GM12878 (cell line): Measurements from ENCODE around the gene CFLAR. TPM values are rescaled to one million over a fixed set of nuclear protein-coding genes. Genes with fewer than 3 reads are reported as not detected.

ENCODE experiments used
- ATAC-seq: fragments of 200-7000 bp; cut with Tn5 transposase; 3 replicates; pipeline ENCODE4 v1.9.1; 2020; ENCODE audit warnings: mild to moderate bottlenecking, moderate library complexity
- BruUV-seq: library from RNA; stranded (reverse); fragments of 400-500 nt; replicated peaks from 2 replicates; lab custom pipeline; 2021; lab: Mats Ljungman, UMichigan
- CTCF ChIA-PET: fragments of 300-600 bp; sonication (Branson Sonifier 250); formaldehyde crosslinking; extraction: SDS; loops from one replicate; lab custom pipeline; 2021; ENCODE audit warnings: inconsistent platforms; lab: Yijun Ruan, JAX
- POLR2A ChIA-PET: fragments of 350-600 bp; formaldehyde crosslinking; extraction: SDS; loops from one replicate; lab custom pipeline; 2021; ENCODE audit warnings: inconsistent platforms; lab: Charles Lee
- RAD21 ChIA-PET: fragments of 300-600 bp; sonication (Branson Sonifier 250); formaldehyde crosslinking; loops from one replicate; lab custom pipeline; 2023; ENCODE audit warnings: antibody characterized with exemption; ENCODE audit not compliant: unreplicated experiment; lab: Charles Lee
- SMC1A ChIA-PET: fragments of 300-600 bp; sonication (Branson Sonifier 250); formaldehyde crosslinking; loops from one replicate; lab custom pipeline; 2023; ENCODE audit not compliant: unreplicated experiment, uncharacterized antibody; lab: Charles Lee
- DNase-seq: peaks from one replicate; pipeline ENCODE4 v3.0.0-alpha.2; 2011; ENCODE audit warnings: low read depth, low spot score
- FAIRE-seq: peaks from 3 replicates; lab custom pipeline; 2011; peaks lifted over from hg19 to GRCh38; lab: Jason Lieb, UNC
- H2AFZ ChIP-seq: 2 replicates; pipeline ENCODE4 v1.6.0; 2011; ENCODE audit warnings: low read depth, low read length, control low read depth; ENCODE audit not compliant: control insufficient read depth
- H3K27ac ChIP-seq: 2 replicates; pipeline ENCODE4 v1.5.1; 2011; ENCODE audit warnings: control low read depth; ENCODE audit not compliant: control insufficient read depth, insufficient read depth
- H3K27me3 ChIP-seq, 2 experiments: replicated peaks in 1 of 2; 2 replicates each; pipeline versions ENCODE4 v1.6.0 to v1.6.1; 2011; ENCODE audit warnings: low read length in 1 of 2; ENCODE audit not compliant: control insufficient read depth in 2 of 2, insufficient read depth in 2 of 2
- H3K36me3 ChIP-seq, 2 experiments: 2 replicates each; pipeline ENCODE4 v1.5.1; 2011; ENCODE audit warnings: low read length in 1 of 2; ENCODE audit not compliant: control insufficient read depth in 2 of 2, insufficient read depth in 2 of 2
- H3K4me1 ChIP-seq: 2 replicates; pipeline ENCODE4 v1.6.1; 2011; ENCODE audit warnings: mild to moderate bottlenecking, low read length, moderate library complexity, mixed read lengths; ENCODE audit not compliant: control insufficient read depth, insufficient read depth
- H3K4me2 ChIP-seq: 2 replicates; pipeline ENCODE4 v1.6.0; 2011; ENCODE audit warnings: control low read depth; ENCODE audit not compliant: control insufficient read depth, insufficient read depth
- H3K4me3 ChIP-seq: fragments of 200-600 bp; sonication (generic); 2 replicates; pipeline ENCODE4 v1.5.1; 2016
- H3K79me2 ChIP-seq: 2 replicates; pipeline ENCODE4 v1.6.0; 2011; ENCODE audit warnings: low read length; ENCODE audit not compliant: control insufficient read depth, insufficient read depth
- H3K9ac ChIP-seq: 2 replicates; pipeline ENCODE4 v1.8.0; 2011; ENCODE audit warnings: low read length, control low read depth, mixed read lengths; ENCODE audit not compliant: control insufficient read depth, insufficient read depth
- H3K9me3 ChIP-seq: replicated peaks from 3 replicates; pipeline ENCODE4 v1.5.1; 2011; ENCODE audit warnings: mild to moderate bottlenecking, low read length; ENCODE audit not compliant: control insufficient read depth, insufficient read depth
- H4K20me1 ChIP-seq: 2 replicates; pipeline ENCODE4 v1.6.0; 2011; ENCODE audit not compliant: control insufficient read depth, insufficient read depth
- CHD4 ChIP-seq: fragments of 200-600 bp; sonication (generic); IDR thresholded peaks from 2 replicates; pipeline ENCODE4 v1.6.1; 2016; ENCODE audit warnings: mild to moderate bottlenecking
- HDAC2 ChIP-seq: fragments of 200-600 bp; sonication (generic); IDR thresholded peaks from 2 replicates; pipeline ENCODE4 v1.6.1; 2017
- MYB ChIP-seq: fragments of 150-350 bp; IDR thresholded peaks from 2 replicates; pipeline ENCODE4 v1.6.1; 2014; ENCODE audit warnings: mild to moderate bottlenecking, low read depth, low read length, borderline replicate concordance
- POLR2A ChIP-seq: IDR thresholded peaks from 2 replicates; pipeline ENCODE4 v1.6.1; 2011; ENCODE audit warnings: low read depth, mild to moderate bottlenecking, low read length
- SREBF1 ChIP-seq: IDR thresholded peaks from 2 replicates; pipeline ENCODE4 v1.6.1; 2012; ENCODE audit warnings: mild to moderate bottlenecking, low read length
- SREBF2 ChIP-seq: IDR thresholded peaks from 2 replicates; pipeline ENCODE4 v1.6.1; 2012; ENCODE audit warnings: mild to moderate bottlenecking, low read length
- TCF12 ChIP-seq: IDR thresholded peaks from 2 replicates; pipeline ENCODE4 v1.6.1; 2011; ENCODE audit warnings: low read depth, mild to moderate bottlenecking, low read length
- ZNF24 ChIP-seq: fragments of 450-650 bp; IDR thresholded peaks from 2 replicates; pipeline ENCODE4 v1.6.1; 2017; ENCODE audit warnings: antibody characterized with exemption, mild to moderate bottlenecking
- WGBS: methylation state at CpG from one replicate; pipeline ENCODE4 v1.1.6; 2016; ENCODE audit warnings: low lambda C conversion rate; ENCODE audit not compliant: insufficient replicate concordance, insufficient coverage; ENCODE audit errors: missing lambda C conversion rate; 5-methylcytosine and 5-hydroxymethylcytosine counted together
- in situ Hi-C: fragments of 300-500 bp; cut with MboI; formaldehyde crosslinking; loops from 9 replicates; pipeline ENCODE4 v1.14.3; 2018; ENCODE audit warnings: mixed read lengths
- intact Hi-C: fragments of 100-400 bp; cut with micrococcal nuclease; formaldehyde crosslinking; loops from one replicate; pipeline ENCODE4 v1.14.2; 2022; ENCODE audit not compliant: unreplicated experiment
- polyA plus RNA-seq, 11 experiments: library from polyadenylated mRNA; depleted of rRNA in 4 of 11; unstranded in 6 of 11; stranded (reverse) in 5 of 11; fragments of >200 nt; fragmentation: Nextera tagmentation in 4 of 11; fragmentation: Illumina TruSeq in 1 of 11; extraction: Ambion mirVana in 4 of 11; extraction: Trizol in 1 of 11; gene quantifications; 1 replicate in 1 of 11; 2 replicates in 10 of 11; pipeline versions ENCODE4 v1.2.1 to v1.2.3, GENCODE V29; 2011 to 2016; ENCODE audit warnings: inconsistent platforms in 2 of 11, missing spikeins in 2 of 11, low read depth in 1 of 11
- total RNA-seq, 4 experiments: library from RNA; depleted of rRNA in 3 of 4; stranded (reverse); fragments of >200 nt in 3 of 4; fragmentation: Illumina TruSeq in 1 of 4; extraction: Trizol in 1 of 4; gene quantifications; 2 replicates each; pipeline versions ENCODE4 v1.2.1 to v1.2.3, GENCODE V29; 2013 to 2021
- TF ChIP-seq, protein P1 (sequence below): fragments of 450-650 bp; IDR thresholded peaks from 2 replicates; pipeline ENCODE4 v1.6.1; 2018; ENCODE audit warnings: mild to moderate bottlenecking, low read depth, moderate library complexity; ENCODE audit not compliant: partially characterized antibody
- TF ChIP-seq, protein P2 (sequence below): fragments of 450-650 bp; IDR thresholded peaks from 2 replicates; pipeline ENCODE4 v1.6.1; 2018; ENCODE audit warnings: borderline replicate concordance, mild to moderate bottlenecking; ENCODE audit not compliant: partially characterized antibody

Gene CFLAR
- total and polyA plus RNA-seq, 10 of the 15 experiments (the other 5 are each of a cell fraction or from before 2014, with no cell fraction given), result 80.6 to 181 (median 101) TPM

DNA sequence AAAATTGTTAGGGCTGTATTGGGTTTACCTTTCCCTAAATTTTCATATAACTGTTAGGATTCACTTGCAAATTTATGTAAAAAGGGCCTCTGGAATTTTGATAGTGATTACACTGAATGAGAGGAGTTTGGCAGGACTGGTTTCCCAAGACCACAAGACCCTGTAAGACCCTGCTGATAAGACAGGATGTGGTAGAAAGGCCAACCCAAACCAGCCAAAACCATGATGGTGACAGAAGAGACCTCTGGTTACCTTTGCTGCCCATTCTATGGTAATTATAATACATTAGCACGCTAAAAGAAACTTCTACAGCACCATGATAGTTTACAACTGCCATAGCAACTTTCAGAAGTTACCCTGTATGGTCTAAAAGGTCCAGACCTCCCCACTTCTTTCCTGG, 58.7 kb downstream of the CFLAR start:
- no TSS peak for BruUV-seq
- in situ Hi-C loops, result loop anchor here (5.0 kb wide), 2 partner anchors 102 to 267 kb away; partner anchors contain the start of genes HYCC2 and NDUFB3
- H3K79me2 ChIP-seq, result no peaks in the 10 kb centered on the region
- H3K36me3 ChIP-seq, result no peaks in the 10 kb centered on the region
- TF ChIP-seq HDAC2 (no peak), TCF12 (no peak)
- H2AFZ ChIP-seq, result no peak overlapping the region
- ATAC-seq (no peak), DNase-seq (no peak), FAIRE-seq (no peak)
- no peaks in the 10 kb centered on the region for H3K27me3 ChIP-seq
- H3K27ac ChIP-seq, result no peak overlapping the region
- intact Hi-C loops, result loop anchor here (5.0 kb wide), 2 partner anchors 57 to 212 kb away; partner anchors contain the start of genes CFLAR and ORC2
- no peak overlapping the region for H3K9ac ChIP-seq
- ChIA-PET RAD21 (interaction anchor here (1.9 kb wide), 1 partner anchor 269 kb away, joined by 7 read pairs; no protein-coding TSS in a partner anchor), SMC1A (interaction anchor here (1.4 to 2.1 kb wide), 3 partner anchors 11 to 269 kb away, joined by 3 to 13 read pairs (median 5); no protein-coding TSS in a partner anchor), CTCF (interaction anchor here (1.5 to 3.8 kb wide), 3 partner anchors 16 to 268 kb away, joined by 5 to 81 read pairs (median 6); no protein-coding TSS in a partner anchor), POLR2A (no interaction called here)
- H4K20me1 ChIP-seq, result no peaks in the 10 kb centered on the region
- peaks cover 5% of the 10 kb centered on the region; the same call in 2 of the 3 replicates for H3K9me3 ChIP-seq
- H3K4me2 ChIP-seq, result no peak overlapping the region
- 61% methylated on average over 1 of the region's 1 CpG for WGBS
- H3K4me3 ChIP-seq, result no peak overlapping the region
- no peaks in the 10 kb centered on the region for H3K4me1 ChIP-seq

DNA sequence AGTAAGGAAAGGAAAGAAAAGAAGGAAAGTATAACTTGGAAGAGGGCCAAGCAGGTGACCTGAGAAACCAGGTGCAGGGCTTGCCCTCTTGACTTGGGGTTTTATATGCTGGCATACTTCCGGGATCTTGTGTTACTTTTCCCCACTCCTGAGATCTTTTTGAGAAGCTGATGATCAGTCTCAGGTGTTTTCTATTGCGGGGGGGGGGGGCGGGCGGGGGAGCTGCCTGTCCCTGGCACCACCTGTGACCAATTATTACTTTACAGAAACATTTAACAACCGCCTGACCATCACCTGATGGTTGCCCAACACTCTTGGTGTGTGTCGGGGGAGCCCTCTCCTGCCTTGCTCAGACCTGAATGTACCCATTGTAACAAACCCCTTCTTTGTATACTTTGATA, 60.1 kb downstream of the CFLAR start:
- in situ Hi-C loops, result loop anchor here (5.0 kb wide), 2 partner anchors 104 to 269 kb away; partner anchors contain the start of genes HYCC2 and NDUFB3

More for the DNA sequence above, 60.1 kb downstream of the CFLAR start:
- H3K4me3 ChIP-seq, result no peak overlapping the region
- POLR2A ChIA-PET, result interaction anchor here (0.7 kb wide), 1 partner anchor 58 kb away, joined by 3 read pairs; no protein-coding TSS in a partner anchor
- TF ChIP-seq SREBF2 (no peak), SREBF1 (no peak), CHD4 (no peak), POLR2A (no peak), ZNF24 (no peak), HDAC2 (no peak), MYB (no peak)
- TF ChIP-seq, protein P1, sequence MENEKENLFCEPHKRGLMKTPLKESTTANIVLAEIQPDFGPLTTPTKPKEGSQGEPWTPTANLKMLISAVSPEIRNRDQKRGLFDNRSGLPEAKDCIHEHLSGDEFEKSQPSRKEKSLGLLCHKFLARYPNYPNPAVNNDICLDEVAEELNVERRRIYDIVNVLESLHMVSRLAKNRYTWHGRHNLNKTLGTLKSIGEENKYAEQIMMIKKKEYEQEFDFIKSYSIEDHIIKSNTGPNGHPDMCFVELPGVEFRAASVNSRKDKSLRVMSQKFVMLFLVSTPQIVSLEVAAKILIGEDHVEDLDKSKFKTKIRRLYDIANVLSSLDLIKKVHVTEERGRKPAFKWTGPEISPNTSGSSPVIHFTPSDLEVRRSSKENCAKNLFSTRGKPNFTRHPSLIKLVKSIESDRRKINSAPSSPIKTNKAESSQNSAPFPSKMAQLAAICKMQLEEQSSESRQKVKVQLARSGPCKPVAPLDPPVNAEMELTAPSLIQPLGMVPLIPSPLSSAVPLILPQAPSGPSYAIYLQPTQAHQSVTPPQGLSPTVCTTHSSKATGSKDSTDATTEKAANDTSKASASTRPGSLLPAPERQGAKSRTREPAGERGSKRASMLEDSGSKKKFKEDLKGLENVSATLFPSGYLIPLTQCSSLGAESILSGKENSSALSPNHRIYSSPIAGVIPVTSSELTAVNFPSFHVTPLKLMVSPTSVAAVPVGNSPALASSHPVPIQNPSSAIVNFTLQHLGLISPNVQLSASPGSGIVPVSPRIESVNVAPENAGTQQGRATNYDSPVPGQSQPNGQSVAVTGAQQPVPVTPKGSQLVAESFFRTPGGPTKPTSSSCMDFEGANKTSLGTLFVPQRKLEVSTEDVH, result no peak
- TF ChIP-seq, protein P2, sequence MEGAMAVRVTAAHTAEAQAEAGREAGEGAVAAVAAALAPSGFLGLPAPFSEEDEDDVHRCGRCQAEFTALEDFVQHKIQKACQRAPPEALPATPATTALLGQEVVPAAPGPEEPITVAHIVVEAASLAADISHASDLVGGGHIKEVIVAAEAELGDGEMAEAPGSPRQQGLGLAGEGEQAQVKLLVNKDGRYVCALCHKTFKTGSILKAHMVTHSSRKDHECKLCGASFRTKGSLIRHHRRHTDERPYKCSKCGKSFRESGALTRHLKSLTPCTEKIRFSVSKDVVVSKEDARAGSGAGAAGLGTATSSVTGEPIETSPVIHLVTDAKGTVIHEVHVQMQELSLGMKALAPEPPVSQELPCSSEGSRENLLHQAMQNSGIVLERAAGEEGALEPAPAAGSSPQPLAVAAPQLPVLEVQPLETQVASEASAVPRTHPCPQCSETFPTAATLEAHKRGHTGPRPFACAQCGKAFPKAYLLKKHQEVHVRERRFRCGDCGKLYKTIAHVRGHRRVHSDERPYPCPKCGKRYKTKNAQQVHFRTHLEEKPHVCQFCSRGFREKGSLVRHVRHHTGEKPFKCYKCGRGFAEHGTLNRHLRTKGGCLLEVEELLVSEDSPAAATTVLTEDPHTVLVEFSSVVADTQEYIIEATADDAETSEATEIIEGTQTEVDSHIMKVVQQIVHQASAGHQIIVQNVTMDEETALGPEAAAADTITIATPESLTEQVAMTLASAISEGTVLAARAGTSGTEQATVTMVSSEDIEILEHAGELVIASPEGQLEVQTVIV, result no peak
- TF ChIP-seq, all 136 proteins: peak for 0
- Histone ChIP-seq H3K4me1 (no peaks in the 10 kb centered on the region), H3K9ac (no peak overlapping the region), H3K79me2 (no peaks in the 10 kb centered on the region), H2AFZ (no peak overlapping the region), H3K4me2 (no peak overlapping the region), H4K20me1 (no peaks in the 10 kb centered on the region), H3K27me3 (no peaks in the 10 kb centered on the region), H3K36me3 (no peaks in the 10 kb centered on the region), H3K9me3 (peaks cover 7% of the 10 kb centered on the region; the same call in 2 of the 3 replicates), H3K27ac (no peak overlapping the region)
- DNase-seq, result no peak
- no peak for FAIRE-seq
- ChIA-PET SMC1A (interaction anchor here (1.1 to 3.0 kb wide), 6 partner anchors 10 to 270 kb away, joined by 3 to 25 read pairs (median 4); no protein-coding TSS in a partner anchor), CTCF (interaction anchor here (0.7 to 4.6 kb wide), 9 partner anchors 18 to 810 kb away, joined by 3 to 81 read pairs (median 5); no protein-coding TSS in a partner anchor), RAD21 (interaction anchor here (0.6 to 2.4 kb wide), 5 partner anchors 61 to 270 kb away, joined by 3 to 31 read pairs (median 4); no protein-coding TSS in a partner anchor)
- 45% methylated on average over 6 of the region's 6 CpGs for WGBS
- intact Hi-C loops, result loop anchor here (2.0 to 5.0 kb wide), 3 partner anchors 59 to 463 kb away; partner anchors contain the start of genes CFLAR and ORC2
- no TSS peak for BruUV-seq
- no peak for ATAC-seq
